GM23338 (cell line): ENCODE measurements around the gene SLC37A1. TPM values are rescaled to one million over a fixed set of nuclear protein-coding genes. Genes with fewer than 3 reads are reported as not detected.

Experiments
- ATAC-seq: fragments of 200-7000 bp; cut with Tn5 transposase; 3 replicates; pipeline ENCODE4 v1.9.1; 2020
- DNase-seq: peaks from one replicate; pipeline ENCODE4 v3.0.0-alpha.2; 2015; ENCODE audit warnings: low spot score
- H2AFZ ChIP-seq: fragments of 200-600 bp; sonication (generic); 2 replicates; pipeline ENCODE4 v1.8.0; 2016; ENCODE audit warnings: antibody characterized with exemption, mild to moderate bottlenecking, moderate library complexity
- H3F3A ChIP-seq: fragments of 200-600 bp; sonication (generic); replicated peaks from 2 replicates; pipeline ENCODE4 v1.8.0; 2017; ENCODE audit warnings: antibody characterized with exemption, mixed run types, low read depth
- H3K27ac ChIP-seq: fragments of 200-600 bp; sonication (generic); 2 replicates; pipeline ENCODE4 v1.6.1; 2016; ENCODE audit warnings: low read depth
- H3K27me3 ChIP-seq: fragments of 200-600 bp; sonication (generic); 2 replicates; pipeline ENCODE4 v1.8.0; 2016; ENCODE audit warnings: mild to moderate bottlenecking, mixed run types, moderate library complexity; ENCODE audit not compliant: insufficient read depth
- H3K36me3 ChIP-seq: fragments of 200-600 bp; sonication (generic); 2 replicates; pipeline ENCODE4 v1.8.0; 2016; ENCODE audit warnings: mild to moderate bottlenecking; ENCODE audit not compliant: insufficient read depth
- H3K4me1 ChIP-seq: fragments of 200-600 bp; sonication (generic); 2 replicates; pipeline ENCODE4 v1.8.0; 2016; ENCODE audit warnings: mild to moderate bottlenecking, moderate library complexity; ENCODE audit not compliant: insufficient read depth
- H3K4me2 ChIP-seq: fragments of 200-600 bp; sonication (generic); 2 replicates; pipeline ENCODE4 v1.7.1; 2017; ENCODE audit warnings: mixed run types
- H3K4me3 ChIP-seq: fragments of 200-600 bp; sonication (generic); 2 replicates; pipeline ENCODE4 v1.6.1; 2016; ENCODE audit warnings: mixed run types
- H3K79me2 ChIP-seq: fragments of 200-600 bp; sonication (generic); replicated peaks from 2 replicates; pipeline ENCODE4 v1.8.0; 2017; ENCODE audit warnings: mild to moderate bottlenecking; ENCODE audit not compliant: insufficient read depth
- H3K9me2 ChIP-seq: fragments of 200-600 bp; sonication (generic); 2 replicates; pipeline ENCODE4 v1.8.0; 2017; ENCODE audit not compliant: insufficient read depth
- H4K20me1 ChIP-seq: fragments of 200-600 bp; sonication (generic); replicated peaks from 2 replicates; pipeline ENCODE4 v1.8.0; 2017; ENCODE audit warnings: mild to moderate bottlenecking; ENCODE audit not compliant: insufficient read depth
- H3K27ac Mint-ChIP-seq: 2 replicates; pipeline ENCODE4 v1.8.0; 2020; ENCODE audit warnings: inconsistent platforms, mild to moderate bottlenecking, moderate library complexity, mixed read lengths
- H3K27me3 Mint-ChIP-seq: 3 replicates; pipeline ENCODE4 v1.8.0; 2022; ENCODE audit warnings: low read depth, mild to moderate bottlenecking, moderate library complexity, mixed read lengths, inconsistent platforms; ENCODE audit not compliant: insufficient read depth, poor library complexity
- H3K36me3 Mint-ChIP-seq: 3 replicates; pipeline ENCODE4 v1.8.0; 2021; ENCODE audit warnings: low read depth, mild to moderate bottlenecking, inconsistent platforms, moderate library complexity, mixed read lengths
- H3K4me1 Mint-ChIP-seq: 3 replicates; pipeline ENCODE4 v1.8.0; 2020; ENCODE audit warnings: mild to moderate bottlenecking, inconsistent platforms, mixed read lengths
- H3K4me3 Mint-ChIP-seq: 3 replicates; pipeline ENCODE4 v1.8.0; 2021; ENCODE audit warnings: moderate library complexity, mild to moderate bottlenecking, inconsistent platforms, mixed read lengths
- H3K9me3 Mint-ChIP-seq: 3 replicates; pipeline ENCODE4 v1.8.0; 2020; ENCODE audit warnings: moderate library complexity, mild to moderate bottlenecking, inconsistent platforms, mixed read lengths
- CREB1 ChIP-seq: fragments of 250-450 bp; sonication (Bioruptor Pico); IDR thresholded peaks from 2 replicates; pipeline ENCODE4 v1.5.0; 2020; ENCODE audit warnings: low read depth, mild to moderate bottlenecking, moderate library complexity
- EZH2 ChIP-seq: fragments of 200-600 bp; sonication (generic); IDR thresholded peaks from one replicate; pipeline ENCODE4 v1.8.0; 2017; ENCODE audit warnings: antibody characterized with exemption, mild to moderate bottlenecking, low read depth; ENCODE audit not compliant: unreplicated experiment
- EZH2phosphoT487 ChIP-seq: fragments of 200-600 bp; sonication (generic); IDR thresholded peaks from one replicate; pipeline ENCODE4 v1.8.1; 2018; ENCODE audit warnings: antibody characterized with exemption; ENCODE audit not compliant: unreplicated experiment
- JUNB ChIP-seq: IDR thresholded peaks from one replicate; pipeline ENCODE4 v1.6.1; 2016; ENCODE audit warnings: antibody characterized with exemption; ENCODE audit not compliant: unreplicated experiment
- NANOG ChIP-seq: IDR thresholded peaks from 2 replicates; pipeline ENCODE4 v1.6.1; 2016; ENCODE audit warnings: antibody characterized with exemption, borderline replicate concordance
- POLR2AphosphoS5 ChIP-seq: IDR thresholded peaks from 2 replicates; pipeline ENCODE4 v1.6.1; 2016; ENCODE audit warnings: antibody characterized with exemption, low read depth
- STAT1 ChIP-seq: IDR thresholded peaks from one replicate; pipeline ENCODE4 v1.6.1; 2016; ENCODE audit warnings: antibody characterized with exemption; ENCODE audit not compliant: unreplicated experiment
- ZNF114 ChIP-seq: fragments of 250-450 bp; sonication (Bioruptor Pico); IDR thresholded peaks from 2 replicates; pipeline ENCODE4 v1.5.0; 2020; ENCODE audit warnings: mild to moderate bottlenecking, moderate library complexity
- ZNF331 ChIP-seq: fragments of 250-450 bp; sonication (Bioruptor Pico); IDR thresholded peaks from 2 replicates; pipeline ENCODE4 v1.5.0; 2020; ENCODE audit warnings: low read depth, mild to moderate bottlenecking, moderate library complexity
- polyA plus RNA-seq: library from polyadenylated mRNA; unstranded; fragments of >200 nt; fragmentation: Nextera tagmentation; extraction: Ambion mirVana; gene quantifications from 2 replicates; pipeline ENCODE4 v1.2.1, GENCODE V29; 2016
- total RNA-seq: library from RNA; depleted of rRNA; stranded (reverse); fragments of >200 nt; shearing (Covaris generic); gene quantifications from 2 replicates; pipeline ENCODE4 v1.2.3, GENCODE V29; 2014
- TF ChIP-seq, protein P1 (sequence below): fragments of 250-450 bp; sonication (Bioruptor Pico); IDR thresholded peaks from 2 replicates; pipeline ENCODE4 v1.5.0; 2020; ENCODE audit warnings: mild to moderate bottlenecking, moderate library complexity
- TF ChIP-seq, protein P2 (sequence below): IDR thresholded peaks from 2 replicates; pipeline ENCODE4 v1.6.1; 2016; ENCODE audit warnings: antibody characterized with exemption
- TF ChIP-seq, protein P3 (sequence below): IDR thresholded peaks from one replicate; pipeline ENCODE4 v1.6.1; 2018; ENCODE audit warnings: antibody characterized with exemption; ENCODE audit not compliant: unreplicated experiment
- TF ChIP-seq, protein P4 (sequence below), 2 experiments: fragments of 200-600 bp in 1 of 2; sonication (generic) in 1 of 2; conservative IDR thresholded peaks; 2 replicates each; pipeline versions ENCODE4 v1.5.1 to v1.6.1; 2016 to 2017; ENCODE audit warnings: antibody characterized with exemption in 2 of 2, low read depth in 2 of 2, mild to moderate bottlenecking in 2 of 2, moderate library complexity in 1 of 2

The SLC37A1 gene
- total and polyA plus RNA-seq, 2 experiments from 2014 or later, result 14.0 to 30.3 TPM

DNA sequence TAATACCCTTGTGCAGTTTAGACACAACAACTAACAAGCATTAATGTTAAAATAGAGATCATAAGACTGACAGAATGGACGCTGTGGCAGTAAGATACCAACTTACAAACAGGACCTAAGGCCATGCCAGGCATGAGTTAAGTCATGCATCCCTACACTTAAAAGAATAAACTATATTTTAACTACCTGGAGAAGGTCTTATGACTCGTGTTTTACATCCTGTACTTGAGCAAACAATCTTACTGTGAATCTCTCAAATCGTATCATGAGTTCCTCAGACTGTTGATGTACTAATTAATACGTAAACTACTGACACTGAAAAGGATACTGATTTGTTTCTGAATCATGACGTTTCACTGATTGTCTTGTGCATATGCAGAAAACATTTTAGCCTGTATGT is 15.6 kb upstream of the SLC37A1 start:
- H3K79me2 ChIP-seq, result no peaks in the 10 kb centered on the region
- no peak overlapping the region for H2AFZ ChIP-seq
- TF ChIP-seq, protein P1, sequence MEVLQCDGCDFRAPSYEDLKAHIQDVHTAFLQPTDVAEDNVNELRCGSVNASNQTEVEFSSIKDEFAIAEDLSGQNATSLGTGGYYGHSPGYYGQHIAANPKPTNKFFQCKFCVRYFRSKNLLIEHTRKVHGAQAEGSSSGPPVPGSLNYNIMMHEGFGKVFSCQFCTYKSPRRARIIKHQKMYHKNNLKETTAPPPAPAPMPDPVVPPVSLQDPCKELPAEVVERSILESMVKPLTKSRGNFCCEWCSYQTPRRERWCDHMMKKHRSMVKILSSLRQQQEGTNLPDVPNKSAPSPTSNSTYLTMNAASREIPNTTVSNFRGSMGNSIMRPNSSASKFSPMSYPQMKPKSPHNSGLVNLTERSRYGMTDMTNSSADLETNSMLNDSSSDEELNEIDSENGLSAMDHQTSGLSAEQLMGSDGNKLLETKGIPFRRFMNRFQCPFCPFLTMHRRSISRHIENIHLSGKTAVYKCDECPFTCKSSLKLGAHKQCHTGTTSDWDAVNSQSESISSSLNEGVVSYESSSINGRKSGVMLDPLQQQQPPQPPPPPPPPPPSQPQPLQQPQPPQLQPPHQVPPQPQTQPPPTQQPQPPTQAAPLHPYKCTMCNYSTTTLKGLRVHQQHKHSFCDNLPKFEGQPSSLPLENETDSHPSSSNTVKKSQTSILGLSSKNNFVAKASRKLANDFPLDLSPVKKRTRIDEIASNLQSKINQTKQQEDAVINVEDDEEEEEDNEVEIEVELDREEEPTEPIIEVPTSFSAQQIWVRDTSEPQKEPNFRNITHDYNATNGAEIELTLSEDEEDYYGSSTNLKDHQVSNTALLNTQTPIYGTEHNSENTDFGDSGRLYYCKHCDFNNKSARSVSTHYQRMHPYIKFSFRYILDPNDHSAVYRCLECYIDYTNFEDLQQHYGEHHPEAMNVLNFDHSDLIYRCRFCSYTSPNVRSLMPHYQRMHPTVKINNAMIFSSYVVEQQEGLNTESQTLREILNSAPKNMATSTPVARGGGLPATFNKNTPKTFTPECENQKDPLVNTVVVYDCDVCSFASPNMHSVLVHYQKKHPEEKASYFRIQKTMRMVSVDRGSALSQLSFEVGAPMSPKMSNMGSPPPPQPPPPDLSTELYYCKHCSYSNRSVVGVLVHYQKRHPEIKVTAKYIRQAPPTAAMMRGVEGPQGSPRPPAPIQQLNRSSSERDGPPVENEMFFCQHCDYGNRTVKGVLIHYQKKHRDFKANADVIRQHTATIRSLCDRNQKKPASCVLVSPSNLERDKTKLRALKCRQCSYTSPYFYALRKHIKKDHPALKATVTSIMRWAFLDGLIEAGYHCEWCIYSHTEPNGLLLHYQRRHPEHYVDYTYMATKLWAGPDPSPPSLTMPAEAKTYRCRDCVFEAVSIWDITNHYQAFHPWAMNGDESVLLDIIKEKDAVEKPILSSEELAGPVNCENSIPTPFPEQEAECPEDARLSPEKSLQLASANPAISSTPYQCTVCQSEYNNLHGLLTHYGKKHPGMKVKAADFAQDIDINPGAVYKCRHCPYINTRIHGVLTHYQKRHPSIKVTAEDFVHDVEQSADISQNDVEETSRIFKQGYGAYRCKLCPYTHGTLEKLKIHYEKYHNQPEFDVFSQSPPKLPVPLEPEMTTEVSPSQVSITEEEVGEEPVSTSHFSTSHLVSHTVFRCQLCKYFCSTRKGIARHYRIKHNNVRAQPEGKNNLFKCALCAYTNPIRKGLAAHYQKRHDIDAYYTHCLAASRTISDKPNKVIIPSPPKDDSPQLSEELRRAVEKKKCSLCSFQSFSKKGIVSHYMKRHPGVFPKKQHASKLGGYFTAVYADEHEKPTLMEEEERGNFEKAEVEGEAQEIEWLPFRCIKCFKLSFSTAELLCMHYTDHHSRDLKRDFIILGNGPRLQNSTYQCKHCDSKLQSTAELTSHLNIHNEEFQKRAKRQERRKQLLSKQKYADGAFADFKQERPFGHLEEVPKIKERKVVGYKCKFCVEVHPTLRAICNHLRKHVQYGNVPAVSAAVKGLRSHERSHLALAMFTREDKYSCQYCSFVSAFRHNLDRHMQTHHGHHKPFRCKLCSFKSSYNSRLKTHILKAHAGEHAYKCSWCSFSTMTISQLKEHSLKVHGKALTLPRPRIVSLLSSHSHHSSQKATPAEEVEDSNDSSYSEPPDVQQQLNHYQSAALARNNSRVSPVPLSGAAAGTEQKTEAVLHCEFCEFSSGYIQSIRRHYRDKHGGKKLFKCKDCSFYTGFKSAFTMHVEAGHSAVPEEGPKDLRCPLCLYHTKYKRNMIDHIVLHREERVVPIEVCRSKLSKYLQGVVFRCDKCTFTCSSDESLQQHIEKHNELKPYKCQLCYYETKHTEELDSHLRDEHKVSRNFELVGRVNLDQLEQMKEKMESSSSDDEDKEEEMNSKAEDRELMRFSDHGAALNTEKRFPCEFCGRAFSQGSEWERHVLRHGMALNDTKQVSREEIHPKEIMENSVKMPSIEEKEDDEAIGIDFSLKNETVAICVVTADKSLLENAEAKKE (CRISPR knock-in tag), result no peak
- no peak for TF ChIP-seq NANOG
- TF ChIP-seq EZH2phosphoT487, result no peak
- TF ChIP-seq, protein P2, sequence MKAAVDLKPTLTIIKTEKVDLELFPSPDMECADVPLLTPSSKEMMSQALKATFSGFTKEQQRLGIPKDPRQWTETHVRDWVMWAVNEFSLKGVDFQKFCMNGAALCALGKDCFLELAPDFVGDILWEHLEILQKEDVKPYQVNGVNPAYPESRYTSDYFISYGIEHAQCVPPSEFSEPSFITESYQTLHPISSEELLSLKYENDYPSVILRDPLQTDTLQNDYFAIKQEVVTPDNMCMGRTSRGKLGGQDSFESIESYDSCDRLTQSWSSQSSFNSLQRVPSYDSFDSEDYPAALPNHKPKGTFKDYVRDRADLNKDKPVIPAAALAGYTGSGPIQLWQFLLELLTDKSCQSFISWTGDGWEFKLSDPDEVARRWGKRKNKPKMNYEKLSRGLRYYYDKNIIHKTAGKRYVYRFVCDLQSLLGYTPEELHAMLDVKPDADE, result no peak
- no peak for TF ChIP-seq EZH2
- TF ChIP-seq, protein P3, sequence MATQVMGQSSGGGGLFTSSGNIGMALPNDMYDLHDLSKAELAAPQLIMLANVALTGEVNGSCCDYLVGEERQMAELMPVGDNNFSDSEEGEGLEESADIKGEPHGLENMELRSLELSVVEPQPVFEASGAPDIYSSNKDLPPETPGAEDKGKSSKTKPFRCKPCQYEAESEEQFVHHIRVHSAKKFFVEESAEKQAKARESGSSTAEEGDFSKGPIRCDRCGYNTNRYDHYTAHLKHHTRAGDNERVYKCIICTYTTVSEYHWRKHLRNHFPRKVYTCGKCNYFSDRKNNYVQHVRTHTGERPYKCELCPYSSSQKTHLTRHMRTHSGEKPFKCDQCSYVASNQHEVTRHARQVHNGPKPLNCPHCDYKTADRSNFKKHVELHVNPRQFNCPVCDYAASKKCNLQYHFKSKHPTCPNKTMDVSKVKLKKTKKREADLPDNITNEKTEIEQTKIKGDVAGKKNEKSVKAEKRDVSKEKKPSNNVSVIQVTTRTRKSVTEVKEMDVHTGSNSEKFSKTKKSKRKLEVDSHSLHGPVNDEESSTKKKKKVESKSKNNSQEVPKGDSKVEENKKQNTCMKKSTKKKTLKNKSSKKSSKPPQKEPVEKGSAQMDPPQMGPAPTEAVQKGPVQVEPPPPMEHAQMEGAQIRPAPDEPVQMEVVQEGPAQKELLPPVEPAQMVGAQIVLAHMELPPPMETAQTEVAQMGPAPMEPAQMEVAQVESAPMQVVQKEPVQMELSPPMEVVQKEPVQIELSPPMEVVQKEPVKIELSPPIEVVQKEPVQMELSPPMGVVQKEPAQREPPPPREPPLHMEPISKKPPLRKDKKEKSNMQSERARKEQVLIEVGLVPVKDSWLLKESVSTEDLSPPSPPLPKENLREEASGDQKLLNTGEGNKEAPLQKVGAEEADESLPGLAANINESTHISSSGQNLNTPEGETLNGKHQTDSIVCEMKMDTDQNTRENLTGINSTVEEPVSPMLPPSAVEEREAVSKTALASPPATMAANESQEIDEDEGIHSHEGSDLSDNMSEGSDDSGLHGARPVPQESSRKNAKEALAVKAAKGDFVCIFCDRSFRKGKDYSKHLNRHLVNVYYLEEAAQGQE, result no peak
- TF ChIP-seq POLR2AphosphoS5, result no peak
- TF ChIP-seq, protein P4, sequence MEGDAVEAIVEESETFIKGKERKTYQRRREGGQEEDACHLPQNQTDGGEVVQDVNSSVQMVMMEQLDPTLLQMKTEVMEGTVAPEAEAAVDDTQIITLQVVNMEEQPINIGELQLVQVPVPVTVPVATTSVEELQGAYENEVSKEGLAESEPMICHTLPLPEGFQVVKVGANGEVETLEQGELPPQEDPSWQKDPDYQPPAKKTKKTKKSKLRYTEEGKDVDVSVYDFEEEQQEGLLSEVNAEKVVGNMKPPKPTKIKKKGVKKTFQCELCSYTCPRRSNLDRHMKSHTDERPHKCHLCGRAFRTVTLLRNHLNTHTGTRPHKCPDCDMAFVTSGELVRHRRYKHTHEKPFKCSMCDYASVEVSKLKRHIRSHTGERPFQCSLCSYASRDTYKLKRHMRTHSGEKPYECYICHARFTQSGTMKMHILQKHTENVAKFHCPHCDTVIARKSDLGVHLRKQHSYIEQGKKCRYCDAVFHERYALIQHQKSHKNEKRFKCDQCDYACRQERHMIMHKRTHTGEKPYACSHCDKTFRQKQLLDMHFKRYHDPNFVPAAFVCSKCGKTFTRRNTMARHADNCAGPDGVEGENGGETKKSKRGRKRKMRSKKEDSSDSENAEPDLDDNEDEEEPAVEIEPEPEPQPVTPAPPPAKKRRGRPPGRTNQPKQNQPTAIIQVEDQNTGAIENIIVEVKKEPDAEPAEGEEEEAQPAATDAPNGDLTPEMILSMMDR (conservative IDR thresholded peaks at IDR 0.05; ENCODE audit: low read depth in 2 of 2), result no peak
- TF ChIP-seq STAT1, result no peak
- TF ChIP-seq ZNF114 (CRISPR knock-in tag), result no peak
- TF ChIP-seq ZNF331 (CRISPR knock-in tag), result no peak
- TF ChIP-seq CREB1, result no peak
- TF ChIP-seq JUNB, result no peak
- no peaks in the 10 kb centered on the region; the same call in 2 of the 3 replicates for H3K9me3 Mint-ChIP-seq
- H3F3A ChIP-seq, result 0 out of 2 replicates have a peak, but pooled peaks cover 6% of the 10 kb centered on the region
- peaks cover 7% of the 10 kb centered on the region; the same call in 1 of the 2 replicates for H3K4me1 ChIP-seq
- no peak overlapping the region for H3K27ac ChIP-seq
- no peak overlapping the region for H3K27ac Mint-ChIP-seq
- no peaks in the 10 kb centered on the region for H3K9me2 ChIP-seq
- H3K4me1 Mint-ChIP-seq, result peaks cover 21% of the 10 kb centered on the region; the same call in 2 of the 3 replicates
- no peaks in the 10 kb centered on the region for H4K20me1 ChIP-seq
- H3K4me2 ChIP-seq, result no peak overlapping the region
- DNase-seq (no peak), ATAC-seq (no peak)
- no peaks in the 10 kb centered on the region for H3K36me3 Mint-ChIP-seq
- no peak overlapping the region for H3K4me3 Mint-ChIP-seq
- peaks cover 7% of the 10 kb centered on the region for H3K27me3 Mint-ChIP-seq
- H3K27me3 ChIP-seq, result no peaks in the 10 kb centered on the region
- no peaks in the 10 kb centered on the region for H3K36me3 ChIP-seq
- H3K4me3 ChIP-seq, result no peak overlapping the region
